GM19240 (cell line): ENCODE results near the gene CRPPA.

Experiments
- DNase-seq: peaks from one replicate; pipeline ENCODE4 v3.0.0; 2011; ENCODE audit warnings: low spot score; ENCODE audit not compliant: insufficient read length

CRPPA gene

DNA sequence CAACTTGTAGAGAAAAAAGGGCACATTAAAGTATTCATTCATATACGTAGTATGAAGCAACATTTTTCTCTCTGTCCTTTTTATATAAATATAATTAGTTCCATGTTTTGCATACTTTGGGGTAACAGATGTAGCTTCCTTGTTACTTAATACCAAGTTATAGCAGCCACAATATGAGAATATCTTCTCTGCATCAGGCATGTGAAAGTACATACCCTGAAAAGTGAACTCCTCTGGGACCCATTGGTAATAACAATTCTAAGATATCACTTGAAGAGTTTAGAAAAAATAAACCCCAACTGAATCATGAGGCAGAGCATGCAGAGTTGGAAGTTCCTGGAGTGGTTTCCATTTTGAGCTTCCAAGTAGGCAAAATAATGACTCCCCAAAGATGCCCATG, 2.4 kb upstream of the CRPPA start:
- no peak for DNase-seq

GRCh38 chr7:16422917-16423316, 1.6 kb upstream of the CRPPA start:
- DNase-seq = no peak

DNA sequence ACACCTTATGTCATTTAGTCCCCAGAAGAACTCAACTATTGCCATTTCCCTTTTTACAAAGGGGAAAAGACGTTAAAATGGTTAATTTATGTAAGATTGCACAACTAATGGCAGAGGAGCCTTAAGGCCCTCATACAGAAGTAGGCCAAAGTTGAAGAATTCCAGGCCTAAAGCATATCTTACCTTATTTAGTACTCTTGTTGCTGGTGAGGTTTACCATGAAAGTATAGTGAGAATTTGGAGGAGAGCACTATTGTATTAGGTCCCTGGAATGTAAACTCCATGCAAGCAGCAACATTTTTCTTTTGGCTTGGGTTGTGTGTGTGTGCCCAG, 731 bp upstream of the CRPPA start:
- DNase-seq = no peak

- peak; percentile 32 for DNase-seq
These were observed 547 bp downstream of the CRPPA start for GRCh38 chr7:16420649-16421332.

DNA sequence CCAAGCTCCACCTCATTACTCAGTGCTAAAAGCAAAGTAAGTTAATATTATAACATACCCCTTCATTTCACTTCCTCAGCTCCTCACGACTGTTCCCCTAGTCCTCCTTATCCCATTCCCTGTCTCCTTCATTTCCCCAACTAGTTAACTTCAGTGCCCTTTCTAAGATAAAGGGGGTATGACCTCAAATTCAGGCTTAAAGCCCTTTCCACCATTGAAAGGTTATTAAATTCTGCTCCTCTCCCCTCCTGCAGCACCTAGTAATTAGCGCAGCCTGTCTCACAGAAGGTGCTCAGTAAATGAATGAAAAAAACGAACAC, 1.0 kb downstream of the CRPPA start:
- no peak for DNase-seq

DNA sequence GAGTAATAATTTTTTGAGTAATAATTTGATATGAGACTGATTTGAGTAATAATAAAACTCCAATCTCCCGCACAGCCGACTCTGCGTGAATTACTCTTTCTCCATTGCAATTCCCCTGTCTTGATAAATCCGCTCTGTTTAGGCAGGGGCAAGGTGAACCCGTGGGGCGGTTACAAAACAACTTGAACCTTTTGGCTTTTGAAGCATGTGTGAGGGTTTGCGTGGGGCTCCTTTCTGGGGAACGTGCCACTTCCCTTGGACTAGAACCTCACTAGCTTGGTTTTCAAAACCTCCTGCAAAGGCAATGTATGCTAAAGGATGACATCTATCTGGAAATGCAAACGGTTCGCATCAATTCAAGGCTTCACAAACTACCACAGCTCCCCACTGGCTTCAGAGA, 1.5 kb downstream of the CRPPA start:
- DNase-seq = no peak

GRCh38 chr7:16419126-16419525, 2.2 kb downstream of the CRPPA start:
- DNase-seq = no peak

GRCh38 chr7:16417906-16418305, 3.4 kb downstream of the CRPPA start:
- no peak for DNase-seq

DNA sequence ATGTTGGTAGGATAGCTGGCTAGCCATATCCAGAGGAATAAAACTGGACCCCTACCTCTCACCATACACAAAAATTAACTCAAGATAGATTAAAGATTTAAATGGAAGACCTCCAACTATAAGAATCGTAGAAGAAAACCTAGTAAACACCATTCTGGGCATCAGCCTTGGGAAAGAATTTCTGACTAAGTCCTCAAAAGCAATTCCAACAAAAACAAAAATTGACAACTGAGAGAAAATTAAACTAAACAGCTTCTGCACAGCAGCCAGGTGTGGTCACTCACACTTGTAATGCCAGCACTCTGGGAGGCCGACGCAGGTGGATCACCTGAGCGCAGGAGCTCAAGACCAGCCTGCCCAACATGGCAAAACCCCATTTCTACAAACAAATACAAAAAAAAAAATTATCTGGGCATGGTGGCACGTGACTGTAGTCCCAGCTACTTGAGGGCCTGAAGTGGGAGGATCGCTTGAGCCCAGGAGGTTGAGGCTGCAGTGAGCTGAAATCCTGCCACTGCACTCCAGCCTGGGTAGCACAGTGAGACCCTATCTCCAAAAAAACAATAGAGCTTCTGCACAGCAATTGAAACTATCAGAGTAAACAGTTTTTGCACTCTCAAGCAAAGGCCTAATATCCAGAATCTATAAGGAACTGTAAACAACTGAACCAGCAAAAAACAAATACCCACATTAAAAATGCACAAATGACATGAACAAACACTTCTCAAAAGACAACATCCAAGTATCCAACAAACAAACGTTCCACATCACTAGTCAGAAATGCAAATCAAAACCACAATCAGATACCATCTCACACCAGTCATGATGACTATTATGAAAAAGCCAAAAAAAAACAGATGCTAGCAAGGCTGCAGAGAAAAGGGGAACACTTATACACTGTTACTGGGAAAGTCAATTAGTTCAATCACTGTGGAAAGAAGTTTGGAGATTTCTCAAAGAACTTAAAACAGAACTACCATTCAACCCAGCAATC, 4.8 kb downstream of the CRPPA start:
- no peak for DNase-seq

DNA sequence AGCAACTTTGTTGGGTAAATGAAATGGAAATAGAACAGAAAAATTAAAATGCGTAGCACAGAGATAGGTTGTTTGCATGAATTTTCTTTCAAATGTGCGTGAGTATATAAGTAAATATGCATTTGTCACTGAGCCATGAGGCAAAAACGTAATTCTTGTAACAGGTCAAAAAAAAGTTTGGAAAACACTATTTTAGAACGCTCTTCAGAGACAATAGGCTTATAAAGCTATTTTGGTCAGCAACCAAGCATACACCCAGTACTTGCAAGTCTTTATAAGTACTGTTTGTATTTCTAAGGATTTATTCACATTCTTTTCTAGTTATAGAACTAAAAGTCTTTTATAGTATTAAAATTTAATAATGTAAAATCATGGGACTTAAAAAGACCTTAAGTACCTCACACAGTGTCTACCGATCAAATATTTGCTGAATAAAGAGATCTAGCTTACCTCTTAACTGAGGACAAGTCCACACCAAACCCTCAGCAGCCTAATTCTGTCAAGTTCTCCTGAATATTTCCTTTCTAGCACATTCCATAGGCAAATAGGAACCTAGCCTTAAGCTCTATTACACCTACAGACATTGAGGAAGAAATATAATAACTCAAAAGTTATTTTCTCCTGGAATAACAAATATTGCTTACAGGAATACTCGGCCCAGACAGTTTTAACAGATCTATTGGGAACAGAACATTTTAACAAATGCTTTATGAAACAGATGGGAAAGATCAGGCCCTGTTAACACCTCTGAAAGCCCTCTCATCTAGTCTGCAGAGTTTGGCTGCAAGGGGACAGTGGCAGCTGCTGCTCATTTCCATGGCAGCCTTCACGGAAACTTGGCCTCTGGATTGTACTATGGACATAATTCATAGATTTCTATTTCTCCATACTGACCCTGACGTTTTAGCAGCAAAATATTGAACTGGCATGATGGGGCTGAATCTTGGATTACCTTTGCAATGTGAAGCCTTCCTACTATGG, 8.8 kb downstream of the CRPPA start:
- no peak for DNase-seq

DNA sequence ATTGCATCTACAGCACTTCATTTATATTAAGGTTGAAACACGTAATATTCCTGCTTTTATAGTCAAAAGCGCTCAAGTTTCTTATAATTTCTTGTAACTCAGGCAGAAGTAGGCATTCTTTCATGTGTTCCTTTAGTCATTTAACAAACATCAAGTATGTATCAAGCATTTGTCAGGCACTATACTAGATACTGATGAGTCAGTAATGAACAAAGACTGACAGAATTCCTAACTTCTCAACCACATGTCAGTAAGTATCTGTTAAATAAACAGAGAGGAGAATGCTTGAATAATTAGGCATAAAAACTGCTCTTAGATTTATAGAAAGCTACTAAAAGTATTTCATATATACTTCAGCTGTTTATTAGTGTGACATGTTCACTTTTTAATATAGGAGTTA, 9.9 kb downstream of the CRPPA start:
- no peak for DNase-seq

DNA sequence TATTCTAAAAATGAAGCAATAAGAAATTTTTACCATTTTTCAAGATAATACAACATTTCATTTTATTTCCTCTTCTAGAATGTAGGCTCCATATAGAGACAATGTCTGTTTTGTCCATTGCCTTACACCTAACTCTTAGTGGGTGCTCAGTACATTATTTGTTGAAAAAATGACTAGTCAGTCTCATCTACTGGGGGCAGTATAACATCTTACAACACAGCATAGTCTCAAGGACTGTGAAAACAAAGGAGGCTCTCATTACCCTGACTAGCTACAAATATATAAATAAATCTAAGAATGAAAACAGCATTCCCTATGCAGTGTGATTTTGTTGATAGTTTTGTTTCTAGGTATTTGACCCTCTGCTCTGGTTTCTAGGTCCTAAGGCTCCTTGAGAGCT, 11.6 kb downstream of the CRPPA start:
- DNase-seq = no peak

DNA sequence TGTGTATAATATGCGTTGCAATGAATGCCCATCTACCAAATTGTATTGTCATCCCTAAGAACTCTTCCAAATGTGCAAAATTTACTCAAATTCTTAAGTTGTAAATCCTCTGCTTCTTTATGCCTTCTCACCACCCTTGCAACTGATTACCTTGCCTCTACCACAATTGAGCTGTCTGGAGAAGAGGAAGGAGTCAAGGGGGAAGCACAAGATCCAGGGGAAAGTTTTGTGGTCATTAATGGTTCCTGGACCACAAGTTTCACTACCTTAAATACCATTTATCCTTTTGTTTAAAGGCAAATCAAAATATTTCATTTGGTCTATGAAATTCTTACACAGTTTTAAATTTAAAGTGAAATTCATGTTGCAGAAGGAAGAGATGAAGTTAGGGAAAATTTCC, 16.7 kb downstream of the CRPPA start:
- DNase-seq = no peak

GRCh38 chr7:16403475-16403874, 17.9 kb downstream of the CRPPA start:
- DNase-seq = no peak

GRCh38 chr7:16402940-16403339, 18.4 kb downstream of the CRPPA start:
- DNase-seq = no peak

GRCh38 chr7:16402091-16402490, 19.2 kb downstream of the CRPPA start:
- no peak for DNase-seq

DNA sequence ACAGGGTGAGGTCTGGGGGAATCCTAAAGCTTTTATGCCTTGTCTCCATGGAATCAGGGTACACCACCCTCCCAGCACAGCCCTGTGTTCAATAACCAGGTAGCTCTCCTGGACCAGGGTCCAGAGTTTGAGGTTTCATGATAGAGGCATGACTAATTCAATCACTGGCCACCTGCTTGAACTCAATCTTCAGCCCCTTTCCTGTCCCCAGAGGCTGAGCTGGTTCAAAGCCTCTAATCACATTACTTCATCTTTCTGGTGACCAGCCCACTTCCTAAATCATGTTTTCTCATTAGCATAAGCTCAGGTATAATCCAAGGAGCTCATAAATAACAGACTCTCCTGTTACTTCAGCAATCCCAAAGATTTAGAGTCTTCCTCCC, 20.5 kb downstream of the CRPPA start:
- DNase-seq = no peak

GRCh38 chr7:16399916-16400892, 21.1 kb downstream of the CRPPA start:
- no peak for DNase-seq

DNA sequence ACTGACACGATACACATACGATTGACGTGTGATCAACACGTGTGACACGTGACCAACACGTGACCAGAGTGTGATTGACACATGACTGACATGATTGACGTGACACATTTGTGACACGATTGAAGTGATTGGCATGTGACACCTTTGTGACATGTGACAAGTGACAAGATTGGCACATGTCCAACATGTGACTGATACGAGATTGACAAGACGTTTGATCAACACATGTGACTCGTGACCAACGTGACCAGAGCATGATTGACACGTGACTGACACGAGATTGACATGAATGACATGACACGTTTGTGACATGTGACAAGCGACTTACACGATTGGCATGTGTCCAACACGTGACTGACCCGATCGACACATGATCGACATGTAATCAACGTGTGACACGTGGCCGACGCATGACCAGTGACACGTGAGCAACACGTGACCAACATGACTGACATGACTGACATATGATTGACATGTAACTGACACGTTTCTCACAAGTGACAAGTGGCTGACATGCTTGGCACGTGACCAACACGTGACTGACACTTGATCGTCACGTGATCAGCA, 22.0 kb downstream of the CRPPA start:
- DNase-seq = no peak
